HG03354 (cell line): Measurements from ENCODE around the gene DMRTC2.

Source experiments
- ATAC-seq: cut with Tn5 transposase; IDR thresholded peaks from one replicate; pipeline ENCODE4 v1.9.1; 2021; ENCODE audit warnings: mild to moderate bottlenecking; ENCODE audit not compliant: unreplicated experiment, poor library complexity, severe bottlenecking

DMRTC2 gene

DNA sequence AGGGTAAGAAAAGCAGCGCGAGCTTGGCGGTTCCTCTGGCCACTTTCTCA is at the start of gene DMRTC2:
DMRTC2 (plus strand) TSS at position 42 of the 50 bp plus-strand sequence. CDS start 2,387 bp downstream, outside the sequence.
- no peak for ATAC-seq

DNA sequence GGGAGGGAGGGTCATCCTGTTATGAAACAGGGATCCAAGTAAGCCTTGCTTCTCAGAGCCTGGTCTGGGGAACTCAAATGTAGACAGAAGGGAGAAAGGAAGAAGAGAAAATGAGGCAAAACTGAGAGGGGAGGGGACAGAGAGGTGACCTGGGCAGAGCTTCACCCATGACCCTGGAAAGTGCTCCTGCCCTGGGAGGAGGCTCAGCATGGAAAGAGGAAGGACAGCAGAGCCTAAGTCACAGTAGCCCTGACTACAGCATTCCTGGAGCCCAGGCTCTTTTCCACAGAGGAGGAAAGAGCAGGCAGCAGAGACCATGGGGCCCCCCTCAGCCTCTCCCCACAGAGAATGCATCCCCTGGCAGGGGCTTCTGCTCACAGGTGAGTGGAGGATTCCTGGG is 48.5 kb upstream of the DMRTC2 start, which contains the start of gene CEACAM3:
CEACAM3 (plus strand) TSS at position 226 of the 400 bp plus-strand sequence; CDS start at position 317, 91 bp downstream.
- no peak for ATAC-seq

DNA sequence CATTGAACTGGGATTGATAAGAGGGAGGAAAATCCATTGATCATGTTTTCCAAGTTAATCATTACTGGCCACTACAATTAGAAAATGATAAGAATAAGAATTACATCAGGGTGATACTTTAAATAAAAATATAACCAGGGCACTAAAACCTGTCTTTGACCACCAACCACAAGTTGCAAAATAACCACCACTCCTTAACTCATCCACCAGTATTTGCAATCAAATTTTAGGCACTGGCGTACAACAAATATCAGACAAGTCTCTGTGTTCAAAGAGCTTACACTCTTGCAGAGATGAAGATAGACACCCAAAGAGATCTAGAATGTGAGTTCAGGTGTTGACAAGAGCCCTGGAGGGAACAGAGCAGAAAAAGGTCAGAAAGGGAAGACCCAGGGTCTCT is 47.9 kb upstream of the DMRTC2 start:
- ATAC-seq: no peak

DNA sequence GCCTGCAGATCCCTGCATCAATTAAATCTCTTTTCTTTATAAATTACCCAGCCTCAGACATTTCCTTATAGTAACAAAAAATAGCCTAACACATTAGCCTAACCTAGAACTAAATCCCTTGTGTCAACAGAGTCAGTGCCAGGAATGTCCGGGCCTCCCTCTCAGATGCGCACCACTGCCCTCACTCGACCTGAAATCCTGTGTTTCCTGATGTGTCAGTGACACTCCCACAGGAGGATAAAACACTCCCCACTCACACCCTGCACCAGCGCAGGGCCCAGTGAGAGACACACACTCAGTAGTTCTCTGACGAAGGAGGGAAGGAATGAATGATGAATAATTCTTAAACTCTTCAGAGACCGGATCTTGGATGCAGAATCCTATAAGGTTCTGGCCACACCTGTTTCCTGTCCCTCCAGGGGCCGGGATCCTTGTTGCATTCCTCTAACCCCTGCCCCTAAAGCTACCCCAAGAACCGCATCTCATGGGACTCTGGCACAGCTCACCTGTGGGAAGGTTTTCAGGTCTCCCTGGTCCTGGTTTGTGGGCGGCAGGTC is 45.3 kb upstream of the DMRTC2 start:
- ATAC-seq: no peak

DNA sequence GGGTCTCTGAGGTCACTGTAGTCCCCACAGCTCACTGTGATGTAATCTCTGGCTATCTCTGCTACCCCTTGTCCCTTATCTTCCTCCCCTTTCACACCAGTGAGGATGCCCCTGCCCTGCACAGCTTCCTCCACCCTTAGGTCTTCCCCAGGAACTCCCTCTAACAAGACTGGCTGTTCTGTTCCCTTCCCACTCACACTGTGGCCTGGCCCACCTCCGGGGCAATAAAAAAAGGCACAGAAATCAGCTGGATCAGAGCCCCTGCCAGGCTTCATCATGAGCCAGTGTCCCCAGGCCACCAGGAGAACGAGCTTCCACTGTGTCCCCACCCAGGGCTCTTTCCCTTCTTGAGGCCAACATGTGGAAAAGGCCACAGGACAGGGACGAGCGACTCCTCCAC is 43.8 kb upstream of the DMRTC2 start:
- no peak for ATAC-seq

DNA sequence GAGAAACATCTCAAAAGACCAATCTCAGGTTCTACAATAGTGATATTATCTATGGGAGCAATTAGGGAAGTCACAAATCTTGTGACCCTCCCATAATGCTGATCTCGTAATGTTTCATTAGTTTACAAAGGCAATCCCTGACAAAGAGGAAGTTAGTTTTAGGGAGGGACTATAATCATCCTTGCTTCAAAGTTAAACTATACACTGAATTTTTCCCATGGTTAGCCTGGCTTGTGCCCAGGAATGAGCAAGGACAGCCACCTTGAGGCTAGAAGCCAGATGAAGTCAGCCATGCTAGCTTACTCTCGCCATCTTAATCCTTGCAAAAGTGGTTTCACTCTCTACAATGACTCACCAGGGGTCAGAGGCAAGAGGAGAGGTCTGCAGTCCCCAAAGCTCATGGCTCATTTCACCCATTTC is 43.0 kb upstream of the DMRTC2 start:
- ATAC-seq: no peak

DNA sequence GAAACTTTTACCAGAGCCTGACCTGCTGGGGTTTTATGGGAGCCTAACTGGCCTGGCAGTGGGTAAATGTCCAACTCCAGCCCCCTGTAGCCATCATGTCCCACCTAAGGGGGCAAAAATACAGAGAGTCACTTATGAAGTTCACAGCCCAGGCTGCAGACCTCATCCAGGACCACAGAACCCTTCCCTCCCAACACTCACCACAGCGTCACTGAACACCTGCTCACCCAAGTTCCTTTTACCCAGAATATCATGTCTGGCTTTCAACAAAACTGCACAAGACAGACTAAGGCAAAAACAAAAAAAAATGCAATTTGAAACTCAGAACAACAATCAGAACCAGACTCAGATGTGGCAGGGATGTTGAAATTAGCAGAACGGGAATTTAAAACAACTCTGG is 42.1 kb upstream of the DMRTC2 start:
- no peak for ATAC-seq

DNA sequence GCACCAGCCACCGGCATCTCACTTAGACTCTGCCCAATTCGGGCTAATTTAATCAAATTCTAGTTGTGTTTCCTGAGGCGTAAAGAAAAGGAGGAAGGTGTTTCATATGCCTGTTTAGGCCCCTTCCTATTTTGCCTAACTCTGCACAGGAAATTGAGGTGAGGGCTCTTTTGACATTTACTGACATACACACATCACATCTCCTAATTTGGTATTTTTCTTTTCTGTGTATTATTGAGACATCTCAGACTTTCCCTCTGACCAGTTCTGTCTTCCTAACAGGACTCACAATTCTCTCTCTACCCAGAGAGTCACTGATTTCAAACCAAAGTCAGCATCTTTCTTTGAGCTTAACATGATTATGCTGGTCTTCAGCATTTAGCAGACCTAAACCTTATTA is 40.5 kb upstream of the DMRTC2 start:
- no peak for ATAC-seq

DNA sequence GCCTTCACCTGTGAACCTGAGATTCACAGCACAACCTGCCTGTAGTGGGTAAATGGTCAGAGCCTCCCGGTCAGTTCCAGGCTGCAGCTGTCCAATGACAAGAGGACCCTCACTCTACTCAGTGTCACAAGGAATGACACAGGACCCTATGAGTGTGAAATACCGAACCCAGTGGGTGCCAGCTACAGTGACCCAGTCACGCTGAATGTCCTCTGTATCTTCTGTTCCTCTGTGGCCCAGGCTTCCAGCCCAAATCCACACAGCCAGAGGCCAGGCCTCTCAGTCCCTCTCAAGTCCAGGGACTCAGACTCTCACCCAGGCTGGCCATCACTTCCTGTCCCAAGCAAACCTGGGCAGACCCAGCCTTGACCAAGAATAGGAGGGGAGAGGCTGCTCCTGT is 37.7 kb upstream of the DMRTC2 start:
- no peak for ATAC-seq

DNA sequence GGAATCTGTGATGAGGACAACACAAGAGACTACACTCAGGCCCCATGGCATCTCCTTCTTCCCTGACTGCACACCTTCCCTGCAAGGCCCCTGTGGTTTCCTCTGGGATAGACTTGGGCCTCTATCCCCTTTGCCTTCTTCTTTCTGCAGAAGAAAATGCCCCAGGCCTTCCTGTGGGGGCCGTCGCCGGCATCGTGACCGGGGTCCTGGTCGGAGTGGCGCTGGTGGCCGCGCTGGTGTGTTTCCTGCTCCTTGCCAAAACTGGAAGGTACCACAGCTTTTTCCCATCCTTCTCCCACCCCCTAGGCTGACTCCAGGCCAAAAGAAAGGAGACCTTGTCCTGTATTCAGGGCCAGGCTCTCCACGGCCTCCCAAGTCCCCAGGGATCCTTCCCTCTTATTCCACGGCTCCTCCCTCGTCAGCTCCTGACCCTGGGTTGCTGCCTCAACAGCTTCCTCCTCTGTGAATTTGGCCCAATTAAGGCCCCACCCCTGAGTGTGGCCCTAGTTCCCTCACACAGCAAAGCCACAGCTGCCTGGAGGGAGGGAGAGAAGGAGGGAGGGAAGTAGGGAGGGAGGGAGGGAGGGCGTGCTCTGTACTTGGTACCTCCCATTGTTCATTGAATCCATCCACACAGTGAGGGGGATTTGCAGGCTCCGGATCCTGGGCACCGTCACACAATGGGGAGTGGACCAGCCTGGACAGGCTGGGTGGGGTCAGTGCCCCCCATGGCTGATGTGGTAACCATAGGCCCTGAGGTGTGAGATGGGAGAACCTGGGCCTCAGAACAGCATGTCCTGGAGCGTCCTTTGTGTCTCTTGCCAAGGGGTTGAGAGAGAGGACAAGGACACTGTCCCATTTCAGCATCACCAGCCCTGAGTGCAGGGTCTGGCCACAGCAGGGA is 35.9 kb upstream of the DMRTC2 start:
- ATAC-seq: no peak

DNA sequence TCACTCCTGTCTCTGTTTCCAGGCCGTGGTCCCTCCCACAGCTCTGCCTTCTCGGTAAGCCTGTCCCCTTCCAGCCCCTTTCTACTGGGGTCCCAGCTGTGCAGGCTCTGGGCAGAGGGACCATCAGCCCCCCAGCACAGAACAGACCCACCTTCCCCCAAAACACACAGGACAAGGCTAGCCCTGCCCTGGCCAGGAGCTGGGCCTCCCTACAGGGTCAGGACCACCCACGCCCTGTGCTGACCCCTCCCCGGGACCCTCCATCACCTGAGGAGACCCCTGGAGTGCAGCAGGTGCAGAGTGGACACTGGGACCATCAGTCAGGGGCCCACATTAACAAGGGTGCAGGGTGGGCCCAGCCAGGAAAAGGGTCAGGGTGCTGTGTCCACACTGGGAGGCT is 34.5 kb upstream of the DMRTC2 start:
- ATAC-seq: no peak

DNA sequence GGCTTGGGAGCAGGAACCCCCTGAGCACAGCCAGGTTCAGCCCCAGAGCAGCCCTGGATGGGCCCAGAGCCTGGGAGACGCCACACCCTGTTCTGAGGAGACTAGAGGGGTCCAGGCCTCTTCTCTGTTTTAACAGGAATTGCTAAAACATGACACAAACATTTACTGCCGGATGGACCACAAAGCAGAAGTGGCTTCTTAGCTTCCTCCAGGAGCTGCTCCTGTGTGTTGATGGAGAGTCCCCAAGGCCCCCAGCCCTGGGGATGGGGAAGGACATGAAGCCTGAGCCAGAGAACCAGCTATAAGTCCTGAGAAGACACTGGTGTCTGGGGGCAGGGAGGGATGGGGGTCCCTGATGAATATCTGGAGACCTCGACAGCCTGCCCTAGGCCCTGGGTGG is 33.8 kb upstream of the DMRTC2 start:
- no peak for ATAC-seq

DNA sequence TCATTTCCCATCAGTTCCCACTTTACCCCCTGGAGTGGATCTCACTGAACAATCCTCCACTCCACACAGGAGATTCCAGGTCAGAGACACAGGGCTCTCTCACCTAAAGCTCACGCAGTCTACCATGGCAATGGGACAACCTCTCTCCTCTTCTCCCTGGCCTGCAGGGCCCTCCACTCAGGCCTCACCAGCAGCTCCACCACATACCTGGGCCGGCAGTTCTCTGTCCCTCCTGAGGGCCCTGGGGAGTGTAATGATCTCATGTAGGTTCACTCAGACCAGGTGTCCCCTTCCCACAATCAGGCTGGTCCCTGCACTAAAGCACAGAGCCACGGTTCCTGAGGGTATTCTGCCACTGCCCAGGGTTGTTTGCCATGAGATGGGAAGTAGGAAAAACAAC is 32.9 kb upstream of the DMRTC2 start:
- no peak for ATAC-seq

DNA sequence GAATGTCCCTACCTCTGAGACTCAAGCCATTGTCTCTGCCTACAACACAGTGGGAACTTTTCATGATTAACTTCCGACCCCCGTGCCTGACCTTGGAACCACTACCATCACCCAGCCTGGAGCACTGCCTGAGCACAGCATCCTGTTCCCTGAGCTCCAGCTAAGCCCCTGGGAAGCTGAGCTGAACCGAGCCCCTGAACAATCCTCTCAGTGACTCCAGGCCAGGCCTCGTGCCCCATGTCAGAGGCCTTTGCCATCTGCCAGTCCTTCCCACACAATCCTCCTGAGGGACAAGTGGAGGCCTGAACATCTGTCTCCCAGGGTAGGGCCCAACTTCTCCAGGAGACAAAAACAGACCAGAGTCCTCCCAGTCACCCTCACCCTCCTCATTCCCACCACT is 30.9 kb upstream of the DMRTC2 start:
- ATAC-seq: no peak

DNA sequence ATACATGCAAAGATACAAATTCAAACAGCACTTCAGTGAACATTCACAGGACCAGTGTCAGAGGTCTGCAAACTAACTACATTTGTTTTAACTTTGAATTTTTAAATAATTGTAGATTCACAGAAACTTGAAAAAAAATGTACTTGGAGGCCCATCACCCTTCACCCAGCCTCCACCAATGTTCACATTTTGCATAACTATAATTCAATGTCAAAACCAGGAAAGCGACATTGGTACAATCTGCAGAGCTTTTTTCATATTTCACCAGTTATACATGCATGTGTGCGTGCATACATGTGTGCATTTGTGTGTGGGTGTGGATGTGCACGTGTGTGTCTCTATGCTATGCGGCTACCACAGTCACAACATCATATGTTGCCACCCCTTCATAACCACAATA is 29.5 kb upstream of the DMRTC2 start:
- ATAC-seq: no peak

DNA sequence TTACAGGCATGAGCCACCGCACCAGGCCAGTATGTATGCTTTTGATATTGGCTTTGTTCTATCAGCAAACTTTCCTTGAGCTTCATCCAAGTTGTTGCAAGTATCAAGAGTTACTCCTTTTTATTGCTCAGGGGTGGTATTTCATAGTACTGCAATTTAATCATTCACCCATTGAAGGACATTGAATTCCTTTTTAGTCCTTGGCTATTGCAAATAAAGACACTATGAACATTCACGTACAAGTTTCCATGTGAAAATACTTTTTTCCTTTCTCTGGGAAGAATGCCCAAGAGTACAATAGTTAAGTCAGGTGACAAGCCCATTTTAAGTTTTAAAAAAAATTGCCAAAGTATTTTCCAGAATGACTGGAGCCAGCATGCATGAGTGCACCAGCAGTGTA is 28.1 kb upstream of the DMRTC2 start:
- ATAC-seq: no peak

DNA sequence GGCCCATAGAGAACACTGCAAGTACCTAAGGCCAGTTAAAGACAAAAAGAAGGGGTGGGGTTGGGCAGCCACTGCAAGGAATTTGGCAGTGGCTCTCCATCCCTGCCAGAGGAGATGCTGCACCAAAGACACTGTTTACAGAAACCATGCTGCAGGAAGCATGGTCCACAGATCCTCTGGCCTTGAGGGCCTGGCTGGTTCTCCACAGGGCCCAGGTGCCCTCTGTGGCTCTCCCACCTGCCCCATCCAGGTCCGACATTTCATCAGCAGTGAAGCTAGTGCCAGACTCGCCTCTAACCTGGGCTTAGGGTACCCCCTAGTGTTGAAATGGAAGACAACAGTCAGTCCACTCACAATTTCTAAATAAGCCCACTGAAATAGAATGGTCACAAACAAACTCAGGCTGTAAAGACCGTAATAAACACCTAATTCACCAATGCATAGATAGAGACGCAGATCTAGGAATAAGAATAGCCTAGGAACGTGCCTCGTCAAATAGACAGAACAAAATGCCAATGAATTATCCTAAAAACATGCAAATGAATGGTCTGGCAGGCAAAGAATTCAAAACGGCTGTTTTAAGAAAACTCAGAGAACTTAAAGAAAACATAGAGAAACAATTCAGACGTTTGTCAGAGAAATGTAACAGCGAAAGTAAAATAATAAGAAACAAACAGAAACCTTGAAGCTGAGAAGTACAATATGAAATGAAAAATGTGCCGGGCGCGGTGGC is 23.7 kb upstream of the DMRTC2 start:
- no peak for ATAC-seq

DNA sequence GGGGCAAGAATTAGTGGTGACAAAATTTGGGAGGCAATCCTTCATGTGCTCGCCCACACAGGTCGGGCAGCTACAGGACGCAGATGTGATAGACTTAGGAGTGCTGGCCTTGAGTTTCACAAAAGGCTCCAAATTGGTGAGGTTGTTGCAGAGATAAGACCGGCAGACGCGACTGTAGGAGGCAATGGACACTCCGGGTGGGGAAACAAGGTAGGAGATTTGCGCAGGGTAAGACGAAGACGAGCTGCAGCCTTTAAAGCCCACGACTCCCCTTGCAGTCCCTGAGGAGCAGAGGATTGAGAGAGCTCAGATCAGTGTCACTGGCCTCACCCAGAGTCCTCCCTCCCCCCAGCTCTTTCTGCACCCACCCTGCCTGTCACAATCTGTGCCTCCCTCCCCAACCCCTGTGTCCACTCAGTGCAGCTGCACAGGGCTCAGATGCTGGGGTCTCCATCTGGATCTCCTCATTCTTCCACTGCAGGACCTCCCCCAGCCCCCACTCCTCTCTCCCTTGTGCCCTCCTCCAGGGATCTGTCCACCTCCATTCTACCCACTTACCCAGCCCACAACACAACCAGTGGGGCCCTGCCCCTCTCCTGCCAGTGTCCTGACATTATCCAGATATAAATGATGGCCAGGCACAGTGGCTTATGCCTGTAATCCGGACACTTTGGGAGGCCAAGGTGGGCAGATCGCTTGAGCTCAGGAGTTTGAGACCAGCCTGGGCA is 6.7 kb upstream of the DMRTC2 start:
- ATAC-seq: no peak

DNA sequence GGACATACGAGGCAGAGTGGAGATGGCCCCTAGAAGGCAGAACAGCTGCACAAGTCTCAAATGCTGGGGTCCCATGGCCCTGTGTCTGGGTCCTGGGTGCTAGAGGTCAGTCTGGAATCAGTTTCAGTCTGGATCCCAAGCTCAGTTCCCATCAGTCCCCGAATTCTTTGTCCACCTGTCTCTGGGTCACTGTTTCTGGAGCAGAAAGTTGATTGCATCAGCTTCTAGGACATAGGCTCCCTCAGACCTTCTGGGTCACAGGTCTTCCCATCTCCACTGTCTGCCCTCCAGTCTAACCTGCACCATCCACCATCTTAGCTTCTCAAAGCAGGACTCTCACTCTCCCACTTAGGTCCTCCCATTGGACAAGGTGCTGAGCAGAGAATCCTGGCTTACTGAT is 5.6 kb upstream of the DMRTC2 start:
- ATAC-seq: no peak

DNA sequence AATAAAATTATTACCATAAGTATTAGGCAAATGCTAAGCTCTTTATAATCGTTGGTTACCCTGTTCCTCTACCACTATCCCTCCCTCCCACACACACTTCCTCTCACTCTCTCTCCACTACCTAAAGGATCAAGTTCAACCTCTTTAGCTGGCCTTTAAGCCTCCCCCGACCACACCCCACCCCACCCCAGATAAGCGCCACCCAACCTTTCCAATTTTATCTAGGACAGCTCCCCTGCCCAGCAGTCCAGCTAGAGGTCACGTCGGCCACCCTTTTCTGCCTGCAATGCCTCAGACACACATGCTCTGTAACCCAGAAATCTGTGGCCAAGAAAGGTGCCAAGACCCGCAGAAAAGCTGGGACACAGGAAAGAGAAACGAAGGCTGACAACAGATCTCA is 1.5 kb upstream of the DMRTC2 start:
- no peak for ATAC-seq

DNA sequence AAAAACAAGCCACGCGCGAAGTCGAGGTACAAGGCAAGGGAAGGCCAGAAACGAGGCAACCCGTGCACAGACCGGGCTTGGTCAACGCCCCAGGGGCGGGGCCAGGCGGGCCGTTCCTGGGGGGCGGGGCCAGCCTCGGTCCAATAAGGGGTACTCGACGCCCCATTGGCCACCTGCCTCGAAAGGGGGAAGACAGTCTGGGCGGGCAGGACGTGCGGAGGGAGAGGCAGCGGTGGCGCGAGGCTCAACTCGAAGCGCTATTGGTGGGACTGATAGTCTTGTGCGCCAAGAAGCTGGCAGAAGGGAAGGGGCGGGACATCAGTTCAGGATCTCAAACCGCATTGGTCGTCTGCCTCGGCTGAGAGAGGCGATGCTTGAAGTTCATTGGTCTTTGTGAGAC is 241 bp upstream of the DMRTC2 start, which contains the start of gene LYPD4:
LYPD4 (minus strand) TSS at position 83 of the 400 bp plus-strand sequence. CDS start 5,398 bp downstream, outside the sequence.
- no peak for ATAC-seq
